Tibial nerve (tissue), 4 donors: ENCODE data around the gene SUMO3. TPM values are rescaled to one million over a fixed set of nuclear protein-coding genes. Genes with fewer than 3 reads are reported as not detected.

ENCODE experiments used
- DNase-seq, 2 donors: peaks; one replicate each; pipeline ENCODE4 v3.0.0-alpha.2; 2019; ENCODE audit warnings: low spot score in 2 of 2
- H3K27ac ChIP-seq, 4 donors: fragments of 200-600 bp; sonication (generic) in 3 of 4; one replicate each; pipeline ENCODE4 v1.5.1; 2017 to 2019; ENCODE audit warnings: mild to moderate bottlenecking in 1 of 4
- H3K27me3 ChIP-seq, 2 donors: fragments of 200-600 bp; sonication (generic) in 1 of 2; one replicate each; pipeline versions ENCODE4 v1.5.1 to v1.6.0; 2017 to 2019
- H3K36me3 ChIP-seq, 3 donors: fragments of 200-600 bp; sonication (generic); one replicate each; pipeline ENCODE4 v1.5.1; 2018 to 2019
- H3K4me1 ChIP-seq, 4 donors: fragments of 200-600 bp; sonication (generic) in 3 of 4; one replicate each; pipeline ENCODE4 v1.5.1; 2017 to 2019
- H3K4me3 ChIP-seq, 4 donors: fragments of 200-600 bp; sonication (generic) in 3 of 4; one replicate each; pipeline ENCODE4 v1.5.1; 2017 to 2019; ENCODE audit warnings: mild to moderate bottlenecking in 1 of 4, moderate library complexity in 1 of 4
- H3K9me3 ChIP-seq, 4 donors: fragments of 200-600 bp; sonication (generic) in 3 of 4; one replicate each; pipeline ENCODE4 v1.5.1; 2017 to 2019
- EP300 ChIP-seq, 2 donors: sonication (generic); formaldehyde crosslinking; IDR thresholded peaks; one replicate each; pipeline ENCODE4 v1.6.1; 2017; ENCODE audit warnings: antibody characterized with exemption in 2 of 2, mild to moderate bottlenecking in 1 of 2
- POLR2A ChIP-seq, 2 donors: fragments of 450-650 bp; IDR thresholded peaks; one replicate each; pipeline ENCODE4 v1.6.1; 2017; ENCODE audit warnings: antibody characterized with exemption in 2 of 2, mild to moderate bottlenecking in 2 of 2, moderate library complexity in 2 of 2
- WGBS, 2 donors: methylation state at CpG; one replicate each; pipeline ENCODE4 v1.1.5; 2018; 5-methylcytosine and 5-hydroxymethylcytosine counted together
- total RNA-seq, 4 donors: library from RNA; depleted of rRNA; stranded (reverse); fragments of >200 nt; gene quantifications; one replicate each; pipeline ENCODE4 v1.1.0, GENCODE V29; 2016
- TF ChIP-seq, protein P1 (sequence below), 5 experiments: fragments of 200-600 bp in 3 of 5; fragments of 450-650 bp in 2 of 5; sonication (generic) in 3 of 5; IDR thresholded peaks; one replicate each; pipeline ENCODE4 v1.5.1; 2016 to 2019; ENCODE audit warnings: antibody characterized with exemption in 5 of 5, mild to moderate bottlenecking in 3 of 5, moderate library complexity in 2 of 5

SUMO3 gene
- total RNA-seq, 4 donors from 2014 or later = 59.9 to 70.8 (median 62.1) TPM

DNA sequence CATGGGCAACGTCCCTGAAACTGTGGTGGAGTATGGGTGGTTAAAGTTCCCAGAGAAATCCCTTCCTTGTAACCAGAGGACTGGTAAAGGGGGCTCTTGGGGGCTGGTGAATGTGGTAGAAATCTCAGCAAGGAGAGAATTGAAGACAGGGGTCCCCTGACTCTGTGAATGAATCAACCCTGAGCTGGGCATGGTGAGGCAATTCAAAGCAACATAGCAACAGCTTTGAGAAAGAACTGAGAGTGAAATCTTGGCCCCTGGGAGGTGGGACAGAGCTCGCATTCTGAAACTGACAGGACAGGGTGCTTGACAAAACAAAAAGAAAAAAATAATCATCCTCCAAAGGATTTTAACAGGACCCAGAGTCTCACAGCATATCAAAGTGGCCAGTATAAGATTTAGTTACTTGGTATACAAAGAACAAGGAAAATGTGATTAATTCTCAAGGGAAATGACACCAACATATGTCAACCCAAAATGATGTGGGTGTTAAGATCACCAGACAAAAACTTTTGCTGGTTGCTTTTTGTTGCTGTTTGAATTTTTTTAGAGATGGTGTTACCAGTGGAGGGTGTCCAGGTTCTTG lies 11.7 kb upstream of the SUMO3 start:
- H3K9me3 ChIP-seq = peaks cover 0 to 26% (median 3%) of the 10 kb centered on the region in 4 donors
- TF ChIP-seq POLR2A (IDR thresholded peaks at IDR 0.05) (no peak), EP300 (IDR thresholded peaks at IDR 0.05) (no peak)
- TF ChIP-seq, protein P1, sequence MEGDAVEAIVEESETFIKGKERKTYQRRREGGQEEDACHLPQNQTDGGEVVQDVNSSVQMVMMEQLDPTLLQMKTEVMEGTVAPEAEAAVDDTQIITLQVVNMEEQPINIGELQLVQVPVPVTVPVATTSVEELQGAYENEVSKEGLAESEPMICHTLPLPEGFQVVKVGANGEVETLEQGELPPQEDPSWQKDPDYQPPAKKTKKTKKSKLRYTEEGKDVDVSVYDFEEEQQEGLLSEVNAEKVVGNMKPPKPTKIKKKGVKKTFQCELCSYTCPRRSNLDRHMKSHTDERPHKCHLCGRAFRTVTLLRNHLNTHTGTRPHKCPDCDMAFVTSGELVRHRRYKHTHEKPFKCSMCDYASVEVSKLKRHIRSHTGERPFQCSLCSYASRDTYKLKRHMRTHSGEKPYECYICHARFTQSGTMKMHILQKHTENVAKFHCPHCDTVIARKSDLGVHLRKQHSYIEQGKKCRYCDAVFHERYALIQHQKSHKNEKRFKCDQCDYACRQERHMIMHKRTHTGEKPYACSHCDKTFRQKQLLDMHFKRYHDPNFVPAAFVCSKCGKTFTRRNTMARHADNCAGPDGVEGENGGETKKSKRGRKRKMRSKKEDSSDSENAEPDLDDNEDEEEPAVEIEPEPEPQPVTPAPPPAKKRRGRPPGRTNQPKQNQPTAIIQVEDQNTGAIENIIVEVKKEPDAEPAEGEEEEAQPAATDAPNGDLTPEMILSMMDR (IDR thresholded peaks at IDR 0.05) = no peak
- 68 to 69% methylated on average over 2 of the region's 2 CpGs for WGBS, 2 donors
- no peak overlapping the region for H3K4me3 ChIP-seq
- H3K27ac ChIP-seq = no peak overlapping the region
- H3K4me1 ChIP-seq = no peaks in the 10 kb centered on the region
- H3K27me3 ChIP-seq = no peaks in the 10 kb centered on the region
- H3K36me3 ChIP-seq = no peaks in the 10 kb centered on the region
- no peak for DNase-seq

- Histone ChIP-seq H3K4me1 (no peaks in the 10 kb centered on the region), H3K36me3 (no peaks in the 10 kb centered on the region), H3K9me3 (peaks cover 0 to 29% (median 3%) of the 10 kb centered on the region in 4 donors), H3K27me3 (no peaks in the 10 kb centered on the region), H3K4me3 (no peak overlapping the region), H3K27ac (no peak overlapping the region)
- WGBS, 2 donors = 90% methylated on average over 4 of the region's 4 CpGs
- TF ChIP-seq EP300 (IDR thresholded peaks at IDR 0.05) (no peak), POLR2A (IDR thresholded peaks at IDR 0.05) (no peak)
- TF ChIP-seq, protein P1 (IDR thresholded peaks at IDR 0.05) = no peak
- DNase-seq = no peak
Observed at GRCh38 chr21:44828362-44829056, 10.6 kb upstream of the SUMO3 start.

- Histone ChIP-seq H3K27me3 (no peaks in the 10 kb centered on the region), H3K4me3 (no peak overlapping the region), H3K36me3 (no peaks in the 10 kb centered on the region), H3K27ac (no peak overlapping the region), H3K9me3 (peaks cover 0 to 60% (median 8%) of the 10 kb centered on the region in 4 donors), H3K4me1 (peaks cover 0 to 9% (median 0%) of the 10 kb centered on the region in 4 donors)
- TF ChIP-seq POLR2A (IDR thresholded peaks at IDR 0.05) = no peak
- TF ChIP-seq, protein P1 (IDR thresholded peaks at IDR 0.05) = no peak
- no peak for TF ChIP-seq EP300 (IDR thresholded peaks at IDR 0.05)
- 85 to 88% methylated on average over 1 of the region's 1 CpG for WGBS, 2 donors
- no peak for DNase-seq
Observed at GRCh38 chr21:44823179-44823660, 5.4 kb upstream of the SUMO3 start.

DNA sequence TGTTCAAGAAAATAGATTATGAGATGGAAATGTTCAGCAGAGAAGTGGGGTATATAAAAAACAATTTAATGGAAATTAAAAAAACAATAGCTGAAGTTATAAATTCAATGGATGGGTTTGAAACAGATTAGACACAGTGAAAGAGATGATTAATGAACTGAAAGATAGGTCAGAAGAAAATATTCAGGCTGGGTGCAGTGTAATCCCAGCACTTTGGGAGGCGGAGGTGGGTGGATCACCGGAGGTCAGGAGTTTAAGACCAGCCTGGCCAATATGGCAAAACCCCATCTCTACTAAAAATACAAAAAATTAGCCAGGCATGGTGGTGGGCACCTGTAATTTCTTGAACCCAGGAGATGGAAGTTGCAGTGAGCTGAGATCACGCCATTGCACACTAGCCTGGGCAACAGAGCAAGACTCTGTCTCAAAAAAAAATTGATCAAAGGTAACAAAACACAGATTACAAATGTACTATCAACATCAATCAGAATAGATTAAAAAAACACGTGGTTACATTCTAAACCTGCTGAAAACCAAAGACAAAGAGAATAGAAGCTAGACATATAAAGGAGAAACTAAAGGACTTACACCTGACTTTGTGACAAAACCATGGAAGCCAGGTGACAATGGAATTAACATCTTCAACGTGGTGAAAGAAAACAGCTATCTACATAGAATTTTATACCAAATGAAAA lies 4.8 kb upstream of the SUMO3 start:
- H3K27ac ChIP-seq = no peak overlapping the region
- no peak for TF ChIP-seq EP300 (IDR thresholded peaks at IDR 0.05)
- TF ChIP-seq, protein P1 (IDR thresholded peaks at IDR 0.05) = no peak
- TF ChIP-seq POLR2A (IDR thresholded peaks at IDR 0.05) = no peak
- H3K4me1 ChIP-seq = peaks cover 0 to 9% (median 0%) of the 10 kb centered on the region in 4 donors
- peaks cover 0 to 54% (median 6%) of the 10 kb centered on the region in 4 donors for H3K9me3 ChIP-seq
- DNase-seq = no peak
- no peaks in the 10 kb centered on the region for H3K27me3 ChIP-seq
- no peaks in the 10 kb centered on the region for H3K36me3 ChIP-seq
- H3K4me3 ChIP-seq = no peak overlapping the region
- WGBS, 2 donors = 70 to 71% methylated on average over 5 of the region's 5 CpGs
